Keratinocyte (primary cell): ENCODE measurements around the gene KASH5.

Source experiments
- EZH2 ChIP-seq: IDR thresholded peaks from one replicate; pipeline ENCODE4 v1.6.1; 2012; ENCODE audit warnings: inconsistent platforms, mild to moderate bottlenecking, low read length, moderate library complexity
- TF ChIP-seq, protein P1 (sequence below), 3 experiments: IDR thresholded peaks in 1 of 3; conservative IDR thresholded peaks in 1 of 3; optimal IDR thresholded peaks in 1 of 3; 2 replicates in 2 of 3; 3 replicates in 1 of 3; pipeline versions ENCODE3 to v1.5.1; 2011; ENCODE audit warnings: low read length in 3 of 3, mild to moderate bottlenecking in 3 of 3, moderate library complexity in 2 of 3, control low read depth in 1 of 3, inconsistent platforms in 1 of 3; ENCODE audit not compliant: insufficient read depth in 2 of 3; ENCODE audit errors: extremely low read depth in 1 of 3

DNA sequence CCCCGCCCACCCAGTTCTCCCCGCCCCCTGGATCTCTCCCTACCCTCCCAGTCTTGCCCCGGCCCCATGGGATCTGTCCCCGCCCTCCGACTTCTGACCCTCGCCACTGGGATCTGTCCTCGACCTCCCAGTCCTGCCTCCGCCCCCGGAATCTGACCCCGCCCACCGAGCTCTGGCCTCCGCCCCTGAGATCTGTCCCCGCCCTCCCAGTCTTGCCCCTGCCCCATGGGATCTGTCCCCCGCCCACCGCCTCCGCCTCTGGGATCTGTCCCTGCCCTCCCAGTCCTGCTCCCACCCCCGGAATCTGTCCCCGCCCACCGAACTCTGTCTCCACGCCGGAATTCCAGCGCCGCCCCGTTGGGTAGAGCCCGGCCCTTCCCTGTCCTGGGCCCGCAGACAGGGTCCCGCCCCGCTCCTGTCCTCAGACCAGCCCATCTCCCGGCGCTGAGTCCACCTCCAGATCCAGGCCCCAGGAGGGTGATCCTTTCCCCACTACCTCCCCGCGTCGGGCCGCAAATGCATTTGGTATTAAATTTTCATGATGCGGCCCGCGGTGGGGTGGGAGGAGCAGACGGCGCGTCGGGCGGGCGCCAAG, 54.8 kb downstream of the KASH5 start:
- TF ChIP-seq, protein P1, sequence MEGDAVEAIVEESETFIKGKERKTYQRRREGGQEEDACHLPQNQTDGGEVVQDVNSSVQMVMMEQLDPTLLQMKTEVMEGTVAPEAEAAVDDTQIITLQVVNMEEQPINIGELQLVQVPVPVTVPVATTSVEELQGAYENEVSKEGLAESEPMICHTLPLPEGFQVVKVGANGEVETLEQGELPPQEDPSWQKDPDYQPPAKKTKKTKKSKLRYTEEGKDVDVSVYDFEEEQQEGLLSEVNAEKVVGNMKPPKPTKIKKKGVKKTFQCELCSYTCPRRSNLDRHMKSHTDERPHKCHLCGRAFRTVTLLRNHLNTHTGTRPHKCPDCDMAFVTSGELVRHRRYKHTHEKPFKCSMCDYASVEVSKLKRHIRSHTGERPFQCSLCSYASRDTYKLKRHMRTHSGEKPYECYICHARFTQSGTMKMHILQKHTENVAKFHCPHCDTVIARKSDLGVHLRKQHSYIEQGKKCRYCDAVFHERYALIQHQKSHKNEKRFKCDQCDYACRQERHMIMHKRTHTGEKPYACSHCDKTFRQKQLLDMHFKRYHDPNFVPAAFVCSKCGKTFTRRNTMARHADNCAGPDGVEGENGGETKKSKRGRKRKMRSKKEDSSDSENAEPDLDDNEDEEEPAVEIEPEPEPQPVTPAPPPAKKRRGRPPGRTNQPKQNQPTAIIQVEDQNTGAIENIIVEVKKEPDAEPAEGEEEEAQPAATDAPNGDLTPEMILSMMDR (optimal IDR thresholded peaks at IDR 0.05 in 1 of 3, IDR thresholded peaks at IDR 0.05 in 1 of 3, conservative IDR thresholded peaks at IDR 0.05 in 1 of 3; ENCODE audit: extremely low read depth in 1 of 3, insufficient read depth in 2 of 3, low read length in 3 of 3), result no peak
- TF ChIP-seq EZH2, result no peak
